Activated naive CD8-positive, alpha-beta T cell treated with anti-CD3 and anti-CD28 coated beads, Interleukin-2, amount 50 U/mL, for 24 hours (primary cell): ENCODE results near the gene PHACTR3.

Source experiments
- ATAC-seq: fragments of 150-1000 bp; cut with Tn5 transposase; one replicate; pipeline ENCODE4 v1.10.0; 2021
- DNase-seq: peaks from one replicate; pipeline ENCODE4 v3.0.0; 2021
- H3K27ac Mint-ChIP-seq: one replicate; pipeline ENCODE4 v1.8.0; 2021; ENCODE audit warnings: mild to moderate bottlenecking, mixed read lengths
- H3K27me3 Mint-ChIP-seq: one replicate; pipeline ENCODE4 v1.8.0; 2021; ENCODE audit warnings: mixed read lengths
- H3K36me3 Mint-ChIP-seq: one replicate; pipeline ENCODE4 v1.8.0; 2021; ENCODE audit warnings: low read depth, mixed read lengths
- H3K4me1 Mint-ChIP-seq: one replicate; pipeline ENCODE4 v1.8.0; 2021; ENCODE audit warnings: mixed read lengths
- H3K4me3 Mint-ChIP-seq: one replicate; pipeline ENCODE4 v1.8.0; 2021; ENCODE audit warnings: mild to moderate bottlenecking, moderate library complexity, mixed read lengths
- H3K9me3 Mint-ChIP-seq: one replicate; pipeline ENCODE4 v1.8.0; 2021; ENCODE audit warnings: mixed read lengths

PHACTR3 gene

DNA sequence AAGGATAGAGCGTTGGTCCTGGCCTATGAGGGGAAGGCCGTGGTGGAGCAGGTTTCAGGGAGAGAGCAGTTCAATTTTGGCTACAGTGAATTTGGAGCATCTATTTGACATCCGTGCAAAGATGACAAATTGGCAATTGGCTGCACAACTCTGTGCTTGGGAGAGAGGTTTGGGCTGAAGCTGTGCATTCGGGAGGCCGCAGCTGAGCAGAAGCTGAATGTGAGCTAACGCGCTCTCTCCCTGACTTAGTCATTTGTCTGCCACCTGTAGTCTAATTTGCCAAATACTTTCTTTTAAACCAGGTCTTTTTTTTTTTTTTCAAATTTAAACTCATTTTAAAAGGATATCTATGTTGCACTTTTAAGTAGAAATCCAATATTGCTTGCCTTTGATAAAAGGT lies 78.8 kb downstream of the PHACTR3 start:
- H3K36me3 Mint-ChIP-seq: no peaks in the 10 kb centered on the region

DNA sequence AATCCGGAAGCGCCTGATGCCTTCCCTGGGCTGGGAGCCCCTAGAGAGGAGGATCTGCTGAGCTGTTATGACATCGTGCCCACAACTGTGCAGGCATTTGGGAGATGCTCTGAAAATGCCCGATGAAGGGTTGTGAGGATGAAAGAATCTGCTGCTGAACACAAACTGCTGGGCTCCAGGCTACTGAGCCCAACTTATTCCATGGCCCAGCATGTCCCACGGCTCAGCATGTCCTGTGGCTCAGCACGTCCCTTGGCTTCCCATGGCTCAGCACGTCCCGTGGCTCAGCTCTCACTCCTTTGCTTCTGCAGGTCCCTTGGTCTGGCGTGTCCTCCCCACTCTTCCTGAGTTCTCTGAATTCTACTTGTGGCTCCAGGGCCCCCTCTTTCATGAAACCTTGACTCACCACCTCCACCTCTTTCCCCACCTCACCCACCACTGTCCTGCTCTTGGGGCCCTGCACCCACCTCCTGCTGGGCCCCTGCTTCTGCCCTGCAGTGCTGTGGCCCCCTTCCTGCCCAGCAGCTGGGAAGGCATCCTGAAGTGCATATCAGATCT lies 80.4 kb downstream of the PHACTR3 start:
- no peaks in the 10 kb centered on the region for H3K36me3 Mint-ChIP-seq
- ATAC-seq: no peak
- no peak for DNase-seq
- H3K27ac Mint-ChIP-seq: no peak overlapping the region
- H3K4me3 Mint-ChIP-seq: no peak overlapping the region
- no peaks in the 10 kb centered on the region for H3K4me1 Mint-ChIP-seq
- no peaks in the 10 kb centered on the region for H3K9me3 Mint-ChIP-seq
- peaks cover 2% of the 10 kb centered on the region for H3K27me3 Mint-ChIP-seq

More for the DNA sequence above, 78.8 kb downstream of the PHACTR3 start:
- no peak overlapping the region for H3K4me3 Mint-ChIP-seq
- DNase-seq: no peak
- H3K4me1 Mint-ChIP-seq: no peaks in the 10 kb centered on the region
- no peak for ATAC-seq
- H3K9me3 Mint-ChIP-seq: no peaks in the 10 kb centered on the region
- no peak overlapping the region for H3K27ac Mint-ChIP-seq
- peaks cover 5% of the 10 kb centered on the region for H3K27me3 Mint-ChIP-seq

DNA sequence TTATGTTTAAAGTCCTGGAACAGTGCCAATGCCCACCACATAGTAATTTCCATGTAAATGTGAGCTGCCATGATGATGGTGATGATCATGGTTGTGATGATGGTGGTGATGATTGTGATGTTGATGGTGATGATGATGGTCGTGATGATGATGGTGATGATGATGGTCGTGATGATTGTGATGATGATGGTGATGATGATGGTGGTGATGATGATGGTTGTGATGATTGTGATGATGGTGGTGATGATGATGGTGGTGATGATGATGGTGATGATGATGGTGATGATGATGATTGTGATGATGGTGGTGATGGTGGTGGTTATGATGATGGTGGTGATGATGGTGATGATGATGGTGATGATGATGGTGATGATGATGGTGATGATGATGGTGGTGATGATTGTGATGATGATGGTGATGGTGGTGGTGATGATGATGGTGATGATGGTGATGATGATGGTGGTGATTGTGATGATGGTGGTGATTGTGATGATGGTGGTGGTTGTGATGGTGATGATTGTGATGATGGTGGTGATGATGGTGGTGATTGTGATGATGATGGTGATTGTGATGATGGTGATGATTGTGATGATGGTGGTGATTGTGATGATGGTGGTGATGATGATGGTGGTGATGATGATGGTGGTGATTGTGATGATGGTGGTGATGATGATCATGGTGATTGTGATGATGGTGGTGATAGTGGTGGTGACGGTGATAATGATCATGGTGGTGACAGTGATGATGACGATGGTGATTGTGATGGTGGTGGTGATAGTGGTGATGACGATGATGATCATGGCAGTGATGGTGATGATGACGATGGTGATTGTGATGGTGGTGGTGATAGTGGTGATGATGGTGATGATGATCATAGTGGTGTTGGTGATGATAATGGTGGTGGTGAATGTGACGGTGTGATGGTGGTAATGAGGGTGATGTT lies 82.3 kb downstream of the PHACTR3 start:
- Mint-ChIP-seq H3K4me1 (no peaks in the 10 kb centered on the region), H3K4me3 (no peak overlapping the region), H3K36me3 (no peaks in the 10 kb centered on the region), H3K27ac (no peak overlapping the region), H3K27me3 (peaks cover 4% of the 10 kb centered on the region), H3K9me3 (no peaks in the 10 kb centered on the region)
- ATAC-seq (no peak), DNase-seq (no peak)

DNA sequence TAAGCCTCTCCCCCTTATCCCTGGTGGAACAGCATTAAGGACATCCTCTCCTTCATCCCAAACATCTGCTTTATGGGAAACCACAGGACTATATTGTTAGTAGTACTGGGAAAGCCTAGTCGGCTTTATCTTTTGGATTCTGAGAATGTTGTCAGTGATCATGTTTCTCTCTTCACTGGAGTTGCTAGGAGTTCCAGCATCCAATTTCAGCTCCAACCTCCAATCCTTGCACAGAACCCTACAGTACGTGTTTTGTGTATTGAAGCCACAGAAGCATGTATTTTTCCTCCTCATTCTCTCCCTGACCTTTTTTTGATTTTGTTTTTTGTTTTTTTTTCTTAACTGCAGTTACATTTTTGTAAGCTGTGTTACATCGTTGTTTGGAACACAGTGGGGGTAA lies 84.0 kb downstream of the PHACTR3 start:
- ATAC-seq (no peak), DNase-seq (no peak)
- H3K36me3 Mint-ChIP-seq: no peaks in the 10 kb centered on the region
- no peaks in the 10 kb centered on the region for H3K9me3 Mint-ChIP-seq
- H3K27me3 Mint-ChIP-seq: peaks cover 4% of the 10 kb centered on the region
- no peak overlapping the region for H3K27ac Mint-ChIP-seq
- H3K4me3 Mint-ChIP-seq: no peak overlapping the region
- no peaks in the 10 kb centered on the region for H3K4me1 Mint-ChIP-seq

DNA sequence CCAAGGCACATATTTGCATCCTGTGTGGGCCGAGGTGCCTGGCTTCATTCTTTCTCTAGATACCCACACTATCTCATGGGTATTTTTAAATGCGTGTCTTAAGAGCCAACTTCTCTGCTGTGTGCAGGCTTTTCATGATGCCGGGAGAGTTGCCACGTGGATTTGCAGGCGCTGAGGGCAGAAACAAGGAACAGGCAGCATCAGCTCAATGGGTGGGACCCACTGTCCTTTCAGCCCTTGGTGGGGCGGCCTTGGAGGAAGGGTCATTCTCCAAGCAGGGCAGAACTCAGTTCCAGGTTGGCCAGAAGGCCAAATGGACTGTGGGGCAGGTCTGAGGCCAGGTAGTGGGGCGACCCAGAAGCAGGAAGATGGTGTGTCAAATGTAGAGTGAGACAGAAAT lies 84.7 kb downstream of the PHACTR3 start:
- no peaks in the 10 kb centered on the region for H3K36me3 Mint-ChIP-seq
- no peaks in the 10 kb centered on the region for H3K9me3 Mint-ChIP-seq
- no peak overlapping the region for H3K4me3 Mint-ChIP-seq
- ATAC-seq (no peak), DNase-seq (no peak)
- H3K27ac Mint-ChIP-seq: no peak overlapping the region
- H3K4me1 Mint-ChIP-seq: no peaks in the 10 kb centered on the region
- peaks cover 4% of the 10 kb centered on the region for H3K27me3 Mint-ChIP-seq

DNA sequence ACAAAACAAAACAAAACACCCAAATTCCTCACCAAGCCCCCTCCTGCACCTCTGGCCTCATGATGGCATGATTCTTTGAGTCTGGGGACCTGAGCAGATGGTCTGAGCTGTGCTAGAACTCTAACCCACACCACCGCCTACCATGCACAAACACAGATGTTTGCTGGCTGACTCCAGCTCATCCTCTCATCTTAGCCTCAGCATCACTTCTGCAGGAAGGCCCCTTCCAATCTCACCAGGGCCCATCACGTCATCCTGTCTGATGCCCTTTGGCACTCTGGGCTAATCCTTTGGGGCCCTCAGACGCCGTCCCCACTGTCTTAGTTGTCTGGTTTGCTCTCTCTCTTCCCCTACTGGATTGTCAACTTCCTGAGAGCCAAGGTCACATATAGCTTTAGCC lies 85.8 kb downstream of the PHACTR3 start:
- Mint-ChIP-seq H3K27ac (no peak overlapping the region), H3K9me3 (no peaks in the 10 kb centered on the region), H3K36me3 (no peaks in the 10 kb centered on the region), H3K4me3 (no peak overlapping the region), H3K4me1 (no peaks in the 10 kb centered on the region), H3K27me3 (peaks cover 5% of the 10 kb centered on the region)
- no peak for ATAC-seq
- no peak for DNase-seq

DNA sequence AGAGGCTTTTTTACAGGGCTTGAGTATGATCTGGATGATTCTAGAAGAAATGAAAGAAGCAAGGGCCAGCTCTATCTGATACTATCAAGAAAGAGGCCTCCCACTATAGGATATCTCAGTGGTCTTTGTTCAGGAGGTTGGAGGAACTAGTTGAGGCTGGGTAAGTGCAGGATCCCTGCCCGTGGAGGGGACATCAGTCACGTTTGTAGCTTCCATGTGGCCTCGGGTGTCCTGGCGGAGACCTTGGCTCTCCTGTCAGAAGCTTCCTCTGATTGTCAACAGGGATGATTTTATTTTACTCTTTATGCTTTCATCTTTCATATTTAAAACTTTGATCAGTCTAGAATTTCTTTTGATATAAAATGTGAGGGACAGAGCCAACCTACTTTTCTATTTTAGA lies 86.6 kb downstream of the PHACTR3 start:
- Mint-ChIP-seq H3K27me3 (peaks cover 5% of the 10 kb centered on the region), H3K4me1 (no peaks in the 10 kb centered on the region), H3K27ac (no peak overlapping the region), H3K4me3 (no peak overlapping the region), H3K9me3 (no peaks in the 10 kb centered on the region), H3K36me3 (no peaks in the 10 kb centered on the region)
- ATAC-seq: no peak
- DNase-seq: no peak

DNA sequence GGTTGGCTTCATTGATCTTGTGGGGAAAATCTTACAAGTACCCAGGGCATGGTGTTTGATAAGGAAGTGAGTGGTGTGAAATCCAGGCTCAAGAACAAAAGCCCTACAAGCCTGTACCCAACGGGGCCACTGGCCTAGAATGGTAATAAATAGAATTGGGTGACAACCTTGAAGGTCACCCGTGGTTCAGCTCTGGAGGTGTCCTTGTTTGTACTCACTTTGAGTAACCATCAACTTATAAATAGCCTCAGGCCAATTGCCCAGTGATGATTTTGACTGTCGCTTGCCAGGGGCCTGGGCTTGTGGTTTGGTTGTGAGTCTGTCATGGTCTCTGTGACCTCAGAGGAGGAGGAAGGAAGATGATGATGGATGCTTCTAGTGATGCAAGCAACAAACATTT lies 87.8 kb downstream of the PHACTR3 start:
- Mint-ChIP-seq H3K27ac (no peak overlapping the region), H3K36me3 (no peaks in the 10 kb centered on the region), H3K27me3 (peaks cover 5% of the 10 kb centered on the region), H3K4me1 (no peaks in the 10 kb centered on the region), H3K9me3 (no peaks in the 10 kb centered on the region), H3K4me3 (no peak overlapping the region)
- ATAC-seq (no peak), DNase-seq (no peak)

DNA sequence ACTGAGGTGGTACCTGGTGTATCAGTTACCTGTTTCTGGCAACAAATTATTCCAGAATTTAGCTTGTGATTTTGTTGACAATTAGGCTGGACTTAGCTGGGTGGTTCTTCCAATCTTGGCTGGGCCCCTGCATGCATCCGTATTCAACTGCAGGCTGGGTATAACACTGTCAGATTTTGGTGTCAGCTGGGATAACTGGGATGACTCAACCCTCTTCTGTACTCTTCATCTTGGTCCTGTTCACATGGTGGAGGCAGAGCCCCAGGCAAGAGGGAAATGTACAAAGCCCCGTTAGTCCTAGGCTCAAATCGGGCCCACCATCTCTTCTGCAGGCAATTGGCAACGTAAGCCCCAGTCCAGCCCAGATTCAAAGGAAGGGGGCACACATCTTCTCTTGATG lies 89.2 kb downstream of the PHACTR3 start:
- Mint-ChIP-seq H3K9me3 (no peaks in the 10 kb centered on the region), H3K36me3 (no peaks in the 10 kb centered on the region), H3K4me1 (no peaks in the 10 kb centered on the region), H3K4me3 (no peak overlapping the region), H3K27ac (no peak overlapping the region), H3K27me3 (peaks cover 4% of the 10 kb centered on the region)
- DNase-seq: no peak
- no peak for ATAC-seq

DNA sequence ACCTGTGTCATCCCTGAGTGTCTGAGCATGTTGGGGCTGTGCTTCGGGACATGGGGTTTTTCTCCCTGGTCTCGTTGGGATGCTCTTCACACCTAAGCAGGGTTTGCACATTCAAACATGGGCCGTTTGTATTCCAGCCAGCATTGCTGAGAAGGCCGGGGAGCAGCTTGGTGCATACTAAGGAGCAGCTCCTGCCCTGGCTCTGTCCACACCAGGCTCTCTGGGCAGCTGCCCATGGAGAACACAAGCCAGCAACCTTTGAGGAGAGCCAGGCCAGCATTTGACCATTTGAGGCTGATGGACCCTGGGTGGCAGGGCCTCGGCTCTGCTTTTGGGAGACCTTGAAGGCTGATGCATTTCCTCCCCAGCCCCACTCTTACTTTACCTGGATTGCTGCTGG lies 92.1 kb downstream of the PHACTR3 start:
- Mint-ChIP-seq H3K4me3 (no peak overlapping the region), H3K27ac (no peak overlapping the region), H3K4me1 (no peaks in the 10 kb centered on the region), H3K36me3 (no peaks in the 10 kb centered on the region), H3K27me3 (peaks cover 2% of the 10 kb centered on the region), H3K9me3 (no peaks in the 10 kb centered on the region)
- DNase-seq (no peak), ATAC-seq (no peak)

DNA sequence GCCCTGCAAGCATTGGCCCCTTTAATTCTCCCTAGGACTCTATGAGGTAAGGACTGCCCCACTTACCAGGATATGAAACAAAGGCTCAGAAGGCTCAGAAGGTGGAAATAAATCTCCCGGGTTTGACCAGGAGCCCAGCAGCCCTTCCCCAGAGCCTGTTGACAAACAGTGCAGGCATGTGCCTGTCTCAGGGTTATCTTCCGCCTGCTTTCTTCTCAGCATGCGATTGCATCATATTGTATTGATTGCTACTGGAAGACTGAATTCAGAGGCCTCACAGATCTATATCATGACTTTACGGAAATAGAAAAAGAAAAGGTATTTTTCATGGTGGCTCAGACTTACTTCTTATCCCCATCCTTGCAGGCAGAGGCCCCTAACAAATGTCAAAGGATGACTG lies 92.7 kb downstream of the PHACTR3 start:
- Mint-ChIP-seq H3K27ac (no peak overlapping the region), H3K36me3 (no peaks in the 10 kb centered on the region)

DNA sequence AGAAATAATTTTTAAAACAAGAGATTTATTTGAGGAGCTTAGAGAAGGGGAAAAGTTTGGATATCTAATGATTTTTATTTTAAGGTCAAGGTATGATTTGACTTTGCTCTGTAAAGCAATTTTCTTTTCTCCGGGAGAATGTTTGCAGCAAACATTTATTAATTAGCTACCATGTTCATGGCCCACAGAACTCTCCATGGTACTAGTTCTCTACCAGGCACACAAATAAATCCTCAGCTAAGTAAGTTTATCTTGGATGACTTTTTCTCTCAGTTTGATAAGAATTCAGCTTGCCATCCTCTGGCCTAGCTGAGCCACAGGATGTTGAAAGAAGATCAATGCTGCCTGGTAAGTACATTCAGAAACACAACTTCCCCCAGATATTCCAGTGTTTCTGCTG lies 94.3 kb downstream of the PHACTR3 start:
- H3K9me3 Mint-ChIP-seq: no peaks in the 10 kb centered on the region

More for the DNA sequence above, 92.7 kb downstream of the PHACTR3 start:
- H3K4me3 Mint-ChIP-seq: no peak overlapping the region
- H3K27me3 Mint-ChIP-seq: peaks cover 2% of the 10 kb centered on the region
- no peaks in the 10 kb centered on the region for H3K4me1 Mint-ChIP-seq
- no peaks in the 10 kb centered on the region for H3K9me3 Mint-ChIP-seq
- DNase-seq (no peak), ATAC-seq (no peak)

DNA sequence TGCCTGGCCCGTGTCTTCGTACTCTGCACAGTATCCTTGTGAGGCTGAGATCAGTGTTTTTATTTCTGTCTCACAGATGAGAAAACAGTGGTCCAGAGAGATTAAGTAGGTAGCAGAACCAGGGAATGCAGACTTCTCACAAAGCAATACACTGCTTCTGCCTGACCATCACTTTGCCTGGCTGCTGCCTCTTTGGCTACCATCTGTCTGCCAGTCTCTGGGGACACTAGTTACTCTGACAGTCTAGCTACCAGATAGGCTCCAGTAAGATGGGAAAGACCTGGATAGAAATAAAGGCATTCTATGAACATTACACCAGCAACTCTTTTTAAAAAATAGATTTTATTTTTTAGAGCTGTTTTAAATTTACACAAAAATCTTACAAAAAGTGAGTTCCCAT lies 96.9 kb downstream of the PHACTR3 start:
- ATAC-seq: no peak
- H3K36me3 Mint-ChIP-seq: no peaks in the 10 kb centered on the region

More for the DNA sequence above, 94.3 kb downstream of the PHACTR3 start:
- no peak for ATAC-seq
- peaks cover 2% of the 10 kb centered on the region for H3K27me3 Mint-ChIP-seq
- H3K36me3 Mint-ChIP-seq: no peaks in the 10 kb centered on the region
- no peak for DNase-seq
- H3K27ac Mint-ChIP-seq: no peak overlapping the region
- H3K4me1 Mint-ChIP-seq: no peaks in the 10 kb centered on the region
- H3K4me3 Mint-ChIP-seq: no peak overlapping the region

DNA sequence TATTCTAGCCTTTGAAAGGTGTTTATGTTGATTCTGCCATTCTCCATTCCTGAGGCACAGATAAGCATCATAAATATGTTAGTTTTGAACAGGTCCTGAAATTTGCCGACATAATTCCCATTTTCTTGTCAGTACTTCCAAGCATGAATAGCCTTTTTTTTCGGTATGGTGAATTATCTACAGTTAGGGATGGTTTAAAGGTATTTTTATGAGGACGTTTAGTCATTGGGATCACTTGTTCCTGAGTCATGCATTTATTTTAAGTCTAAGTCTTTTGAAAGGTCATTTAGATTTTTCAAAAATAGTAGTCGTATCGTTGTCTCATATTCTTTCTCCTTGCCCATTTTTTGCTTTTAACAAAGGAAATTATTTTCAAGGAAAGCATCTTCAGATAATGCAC lies 98.7 kb downstream of the PHACTR3 start:
- Mint-ChIP-seq H3K9me3 (peaks cover 1% of the 10 kb centered on the region), H3K4me3 (no peak overlapping the region), H3K4me1 (no peaks in the 10 kb centered on the region), H3K27ac (no peak overlapping the region), H3K36me3 (no peaks in the 10 kb centered on the region), H3K27me3 (no peaks in the 10 kb centered on the region)
- no peak for DNase-seq
- no peak for ATAC-seq

More for the DNA sequence above, 96.9 kb downstream of the PHACTR3 start:
- Mint-ChIP-seq H3K9me3 (no peaks in the 10 kb centered on the region), H3K27ac (no peak overlapping the region), H3K27me3 (no peaks in the 10 kb centered on the region), H3K4me3 (no peak overlapping the region), H3K4me1 (no peaks in the 10 kb centered on the region)
- DNase-seq: no peak

DNA sequence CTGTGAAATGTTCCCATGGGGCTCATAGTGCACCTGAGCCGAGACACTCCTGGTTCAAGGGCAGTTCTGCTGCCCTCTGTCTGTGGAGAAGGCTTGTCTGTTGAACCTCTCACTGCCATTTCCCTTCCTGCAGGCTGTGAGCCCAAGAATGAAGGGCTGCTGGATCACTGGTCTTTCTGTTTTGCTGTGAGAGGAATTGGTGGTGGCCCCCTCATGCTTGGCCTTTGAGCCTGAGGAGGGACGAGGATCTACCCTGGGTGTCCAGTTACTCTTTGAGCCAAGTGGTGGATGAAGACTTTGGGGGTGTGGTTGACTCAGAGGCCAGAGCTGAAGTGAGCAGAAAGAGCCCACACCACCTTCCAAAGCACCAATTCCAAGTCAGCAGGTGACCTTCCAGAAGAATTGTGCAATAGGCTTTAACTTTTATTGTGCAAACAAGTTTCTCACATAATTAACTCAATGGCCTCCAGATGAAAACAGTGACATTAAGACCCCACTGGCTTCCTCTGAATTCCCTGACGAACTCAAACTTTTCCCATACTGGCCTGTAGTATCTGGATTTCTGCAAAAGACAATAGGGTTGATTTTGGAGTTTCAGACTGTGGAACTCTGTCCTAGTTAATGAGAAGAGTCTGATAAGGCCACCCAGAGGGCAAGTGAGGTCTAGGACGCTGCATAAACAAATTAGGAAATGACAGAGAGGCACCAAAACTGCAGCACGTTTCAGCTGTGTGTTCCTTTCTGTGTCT lies 101.5 kb downstream of the PHACTR3 start:
- Mint-ChIP-seq H3K9me3 (peaks cover 4% of the 10 kb centered on the region), H3K4me1 (no peaks in the 10 kb centered on the region), H3K27ac (no peak overlapping the region), H3K4me3 (no peak overlapping the region), H3K36me3 (no peaks in the 10 kb centered on the region), H3K27me3 (no peaks in the 10 kb centered on the region)
- ATAC-seq (no peak), DNase-seq (no peak)
